PC-9 (cell line): Measurements from ENCODE around the gene PPP1R13L. TPM values are rescaled to one million over a fixed set of nuclear protein-coding genes. Genes with fewer than 3 reads are reported as not detected.

ENCODE experiments used
- BruUV-seq: library from RNA; stranded (reverse); fragments of 400-500 nt; replicated peaks from 2 replicates; lab custom pipeline; 2021; lab: Mats Ljungman, UMichigan
- CTCF ChIA-PET: fragments of 300-600 bp; sonication (Branson Sonifier 250); formaldehyde crosslinking; loops from one replicate; lab custom pipeline; 2022; ENCODE audit warnings: antibody characterized with exemption; lab: Charles Lee
- POLR2A ChIA-PET: fragments of 300-600 bp; sonication (Branson Sonifier 250); formaldehyde crosslinking; loops from one replicate; lab custom pipeline; 2022; ENCODE audit warnings: antibody characterized with exemption; ENCODE audit not compliant: unreplicated experiment; lab: Charles Lee
- DNase-seq, 2 experiments: peaks; one replicate each; pipeline versions ENCODE4 v3.0.0 to v3.0.0-alpha.2; 2015 to 2022; ENCODE audit warnings: mixed read lengths in 1 of 2
- H2AFZ ChIP-seq: fragments of 200-600 bp; sonication (generic); 2 replicates; pipeline ENCODE4 v1.8.1; 2017; ENCODE audit warnings: antibody characterized with exemption
- H3F3A ChIP-seq: fragments of 200-600 bp; sonication (generic); 2 replicates; pipeline ENCODE4 v1.8.1; 2017; ENCODE audit warnings: antibody characterized with exemption, mild to moderate bottlenecking, low read depth; ENCODE audit not compliant: insufficient read depth
- H3K27ac ChIP-seq: fragments of 200-600 bp; sonication (generic); 2 replicates; pipeline ENCODE4 v1.6.1; 2016; ENCODE audit warnings: mixed run types
- H3K27me3 ChIP-seq: fragments of 200-600 bp; sonication (generic); 2 replicates; pipeline ENCODE4 v1.6.1; 2016; ENCODE audit warnings: low read depth, mixed run types; ENCODE audit not compliant: insufficient read depth
- H3K36me3 ChIP-seq: fragments of 200-600 bp; sonication (generic); 2 replicates; pipeline ENCODE4 v1.6.1; 2016; ENCODE audit warnings: low read depth, mixed run types
- H3K4me1 ChIP-seq: fragments of 200-600 bp; sonication (generic); replicated peaks from 2 replicates; pipeline ENCODE4 v1.6.1; 2016; ENCODE audit warnings: mixed run types; ENCODE audit not compliant: insufficient read depth
- H3K4me2 ChIP-seq: fragments of 200-600 bp; sonication (generic); 2 replicates; pipeline ENCODE4 v1.6.1; 2017; ENCODE audit warnings: mixed run types
- H3K4me3 ChIP-seq: fragments of 200-600 bp; sonication (generic); 2 replicates; pipeline ENCODE4 v1.6.1; 2016; ENCODE audit warnings: mixed run types
- H3K79me2 ChIP-seq: fragments of 200-600 bp; sonication (generic); 2 replicates; pipeline ENCODE4 v1.6.1; 2017; ENCODE audit warnings: low read depth, mixed run types
- H3K9me2 ChIP-seq: fragments of 200-600 bp; sonication (generic); 2 replicates; pipeline ENCODE4 v1.8.1; 2017; ENCODE audit warnings: mild to moderate bottlenecking; ENCODE audit not compliant: insufficient read depth
- H3K9me3 ChIP-seq: fragments of 200-600 bp; sonication (generic); 2 replicates; pipeline ENCODE4 v1.8.1; 2016; ENCODE audit warnings: low read depth; ENCODE audit not compliant: insufficient read depth
- H4K20me1 ChIP-seq: fragments of 200-600 bp; sonication (generic); 2 replicates; pipeline ENCODE4 v1.8.1; 2017; ENCODE audit not compliant: insufficient read depth
- CTCF ChIP-seq: fragments of 200-600 bp; sonication (generic); conservative IDR thresholded peaks from 2 replicates; pipeline ENCODE4 v1.6.1; 2017; ENCODE audit warnings: mixed run types, antibody characterized with exemption, mild to moderate bottlenecking, moderate library complexity
- EZH2 ChIP-seq: fragments of 200-600 bp; sonication (generic); IDR thresholded peaks from 2 replicates; pipeline ENCODE4 v1.8.0; 2017; ENCODE audit warnings: antibody characterized with exemption, low read depth
- intact Hi-C: fragments of 100-400 bp; cut with micrococcal nuclease; formaldehyde crosslinking; loops from one replicate; pipeline ENCODE4 v1.10.0; 2022; ENCODE audit not compliant: unreplicated experiment
- total RNA-seq: library from RNA; stranded (reverse); gene quantifications from 2 replicates; pipeline ENCODE4 v1.2.3, GENCODE V29; 2021

The PPP1R13L gene
- total RNA-seq, 1 experiment from 2014 or later: 121 TPM

- peaks cover 24% of the 10 kb centered on the region for H3K79me2 ChIP-seq
- H3K9me2 ChIP-seq: no peaks in the 10 kb centered on the region
- no TSS peak for BruUV-seq
- H4K20me1 ChIP-seq: no peaks in the 10 kb centered on the region
- no peak overlapping the region for H3K27ac ChIP-seq
- H2AFZ ChIP-seq: no peak overlapping the region
- no peaks in the 10 kb centered on the region for H3K9me3 ChIP-seq
- H3K27me3 ChIP-seq: no peaks in the 10 kb centered on the region
- ChIA-PET POLR2A (interaction anchor here (0.6 kb wide), 1 partner anchor 49 kb away, joined by 4 read pairs; no protein-coding TSS in a partner anchor), CTCF (no interaction called here)
- H3K4me3 ChIP-seq: no peak overlapping the region
- TF ChIP-seq EZH2 (no peak), CTCF (no peak)
- no peak overlapping the region for H3K4me2 ChIP-seq
- no peak for DNase-seq
- intact Hi-C loops: loop anchor here (5.0 kb wide), 1 partner anchor 346 kb away; the partner anchor contains the start of gene SIX5
- peaks cover 31% of the 10 kb centered on the region for H3K4me1 ChIP-seq
- peaks cover 13% of the 10 kb centered on the region; the same call in 1 of the 2 replicates for H3K36me3 ChIP-seq
- peaks cover 46% of the 10 kb centered on the region for H3F3A ChIP-seq
Measured at GRCh38 chr19:45420871-45421270, 16.0 kb upstream of the PPP1R13L start.

GRCh38 chr19:45420356-45420755, 15.5 kb upstream of the PPP1R13L start:
- intact Hi-C loops: loop anchor here (5.0 kb wide), 1 partner anchor 347 kb away; the partner anchor contains the start of gene SIX5

GRCh38 chr19:45419895-45420294, 15.0 kb upstream of the PPP1R13L start:
- ChIA-PET POLR2A (no interaction called here), CTCF (interaction anchor here (0.6 kb wide), 1 partner anchor 21 kb away, joined by 3 read pairs; no protein-coding TSS in a partner anchor)
- no peak overlapping the region for H3K4me3 ChIP-seq
- no TSS peak for BruUV-seq
- H3K4me2 ChIP-seq: no peak overlapping the region
- peaks cover 17% of the 10 kb centered on the region; the same call in 1 of the 2 replicates for H3K36me3 ChIP-seq
- H3K4me1 ChIP-seq: peaks cover 21% of the 10 kb centered on the region
- no peak for DNase-seq
- H4K20me1 ChIP-seq: no peaks in the 10 kb centered on the region
- no peaks in the 10 kb centered on the region for H3K9me3 ChIP-seq
- no peak for TF ChIP-seq CTCF
- no peak for TF ChIP-seq EZH2
- no peak overlapping the region for H3K27ac ChIP-seq
- H3K27me3 ChIP-seq: no peaks in the 10 kb centered on the region
- H3F3A ChIP-seq: peaks cover 39% of the 10 kb centered on the region
- H3K9me2 ChIP-seq: no peaks in the 10 kb centered on the region
- H2AFZ ChIP-seq: no peak overlapping the region
- intact Hi-C loops: loop anchor here (5.0 kb wide), 1 partner anchor 347 kb away; the partner anchor contains the start of gene SIX5
- H3K79me2 ChIP-seq: peaks cover 24% of the 10 kb centered on the region

More at GRCh38 chr19:45420356-45420755, 15.5 kb upstream of the PPP1R13L start:
- BruUV-seq: no TSS peak
- peaks cover 43% of the 10 kb centered on the region for H3F3A ChIP-seq
- TF ChIP-seq EZH2: no peak
- no peaks in the 10 kb centered on the region for H3K9me3 ChIP-seq
- H3K36me3 ChIP-seq: peaks cover 16% of the 10 kb centered on the region; the same call in 1 of the 2 replicates
- ChIA-PET CTCF (interaction anchor here (0.6 kb wide), 1 partner anchor 20 kb away, joined by 3 read pairs; no protein-coding TSS in a partner anchor), POLR2A (no interaction called here)
- peaks cover 24% of the 10 kb centered on the region for H3K79me2 ChIP-seq
- no peak for DNase-seq
- H3K27ac ChIP-seq: no peak overlapping the region
- H2AFZ ChIP-seq: no peak overlapping the region
- no peak overlapping the region for H3K4me3 ChIP-seq
- H4K20me1 ChIP-seq: no peaks in the 10 kb centered on the region
- H3K27me3 ChIP-seq: no peaks in the 10 kb centered on the region
- H3K4me2 ChIP-seq: no peak overlapping the region
- peaks cover 26% of the 10 kb centered on the region for H3K4me1 ChIP-seq
- no peaks in the 10 kb centered on the region for H3K9me2 ChIP-seq
